GM12864 (cell line): ENCODE measurements around the gene TOP3B.

Experiments
- DNase-seq: peaks from one replicate; pipeline ENCODE4 v3.0.0-alpha.2; 2011; ENCODE audit warnings: low read depth
- H3K4me3 ChIP-seq: 2 replicates; pipeline ENCODE4 v1.5.1; 2011; ENCODE audit warnings: mild to moderate bottlenecking, low read depth, low read length, control low read depth
- CTCF ChIP-seq: IDR thresholded peaks from 2 replicates; pipeline ENCODE4 v1.5.1; 2011; ENCODE audit warnings: low read depth, mild to moderate bottlenecking, moderate library complexity, low read length, control low read depth, inconsistent platforms; ENCODE audit errors: missing control alignments

TOP3B gene

GRCh38 chr22:22020425-22020852 lies 37.9 kb upstream of the TOP3B start:
- DNase-seq: no peak
- no peak overlapping the region for H3K4me3 ChIP-seq
- no peak for TF ChIP-seq CTCF

GRCh38 chr22:22019659-22020424 lies 37.3 kb upstream of the TOP3B start:
- no peak for DNase-seq
- no peak for TF ChIP-seq CTCF
- no peak overlapping the region for H3K4me3 ChIP-seq

GRCh38 chr22:22018825-22019658 lies 36.5 kb upstream of the TOP3B start:
- DNase-seq: no peak

GRCh38 chr22:22015631-22016030 lies 33.0 kb upstream of the TOP3B start:
- no peak overlapping the region for H3K4me3 ChIP-seq
- no peak for DNase-seq
- TF ChIP-seq CTCF: no peak

More at GRCh38 chr22:22018825-22019658, 36.5 kb upstream of the TOP3B start:
- TF ChIP-seq CTCF: no peak
- no peak overlapping the region for H3K4me3 ChIP-seq

- no peak for DNase-seq
- no peak for TF ChIP-seq CTCF
- H3K4me3 ChIP-seq: no peak overlapping the region
These were observed 31.7 kb upstream of the TOP3B start for GRCh38 chr22:22014285-22014659.

GRCh38 chr22:22013559-22014284 lies 31.1 kb upstream of the TOP3B start:
- no peak for TF ChIP-seq CTCF
- no peak overlapping the region for H3K4me3 ChIP-seq
- no peak for DNase-seq
